ENCODE data around the gene ULBP2. TPM values are rescaled to one million over a fixed set of nuclear protein-coding genes. Genes with fewer than 3 reads are reported as not detected.
A peak's percentile ranks its signal among the peaks of the same experiment; 100 is the strongest.

Gene ULBP2, protein sequence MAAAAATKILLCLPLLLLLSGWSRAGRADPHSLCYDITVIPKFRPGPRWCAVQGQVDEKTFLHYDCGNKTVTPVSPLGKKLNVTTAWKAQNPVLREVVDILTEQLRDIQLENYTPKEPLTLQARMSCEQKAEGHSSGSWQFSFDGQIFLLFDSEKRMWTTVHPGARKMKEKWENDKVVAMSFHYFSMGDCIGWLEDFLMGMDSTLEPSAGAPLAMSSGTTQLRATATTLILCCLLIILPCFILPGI
- total RNA-seq (2021) (2.9 and 4.4 TPM in 2 replicates), Bru-seq, nascent RNA (percentile 21 among the genes with signal in this experiment), BruChase-seq, experiment 1, labeled RNA remaining after a 2-hour chase (percentile 27 among the genes with signal in this experiment), BruChase-seq, experiment 2, labeled RNA remaining after a 6-hour chase (percentile 40 among the genes with signal in this experiment)
- long read RNA-seq, transcript ULBP2-201 (5 exons, 1,349 nt) = major isoform, 11 of 11 reads
- long read RNA-seq, partial matches to known transcripts = 0 of 11 reads
- long read RNA-seq, other reads (novel, unspliced or antisense) = 0 of 11 reads

DNA sequence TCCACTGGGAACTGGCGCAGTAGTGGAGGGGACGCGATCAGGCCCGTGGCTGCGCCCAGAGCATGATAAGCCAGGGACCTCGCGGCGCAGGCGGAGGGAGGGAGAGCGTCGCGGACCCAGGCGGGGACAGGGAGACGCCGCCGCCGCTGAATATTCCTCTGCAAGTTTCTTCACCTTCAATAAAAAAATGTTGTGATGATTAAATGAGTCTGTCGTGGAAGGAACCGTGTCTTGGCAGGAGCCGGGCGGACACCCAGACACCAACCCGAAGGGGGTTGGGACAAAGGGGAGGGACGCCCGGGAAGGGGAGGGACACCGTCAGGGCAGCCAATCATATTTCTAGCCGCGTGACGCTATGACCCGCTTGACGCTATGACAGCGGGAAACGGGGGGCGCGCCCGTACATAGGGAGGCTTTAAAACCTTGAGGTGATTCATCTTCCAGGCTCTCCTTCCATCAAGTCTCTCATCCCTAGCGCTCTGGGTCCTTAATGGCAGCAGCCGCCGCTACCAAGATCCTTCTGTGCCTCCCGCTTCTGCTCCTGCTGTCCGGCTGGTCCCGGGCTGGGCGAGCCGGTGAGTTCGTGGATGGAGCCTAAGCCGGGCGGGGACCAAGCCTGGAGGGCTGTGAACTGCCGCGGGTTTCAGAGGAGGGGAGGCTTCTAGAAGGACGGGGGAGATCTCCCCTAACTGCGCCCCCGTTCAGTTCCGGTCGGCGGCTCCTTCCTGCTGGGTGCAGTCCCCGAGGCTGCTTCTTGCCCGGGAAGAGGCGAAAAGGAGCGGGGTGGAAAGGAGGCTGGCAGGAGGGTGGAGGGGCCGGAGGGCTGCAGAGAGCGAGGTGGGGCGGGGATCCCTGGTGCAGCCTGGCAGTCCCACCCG lies at the start of gene ULBP2:
TSS of gene ULBP2 (plus strand) at position 432 of the 878 bp plus-strand sequence. CDS start at position 491, 59 bp downstream.
- H3K4me1 ChIP-seq (replicated peaks; ENCODE audit: insufficient read depth) = 0 out of 2 replicates have a peak, but pooled peaks cover 5% of the 10 kb centered on the region
- H3K27me3 ChIP-seq (ENCODE audit: insufficient read depth, low read depth) = no peaks in the 10 kb centered on the region
- no peaks in the 10 kb centered on the region; the same call in 1 of the 2 replicates for H3F3A ChIP-seq (ENCODE audit: insufficient read depth, low read depth)
- peak within 1 kb of the TSS; percentile 83 for H3K4me3 ChIP-seq
- TF ChIP-seq, protein P1, sequence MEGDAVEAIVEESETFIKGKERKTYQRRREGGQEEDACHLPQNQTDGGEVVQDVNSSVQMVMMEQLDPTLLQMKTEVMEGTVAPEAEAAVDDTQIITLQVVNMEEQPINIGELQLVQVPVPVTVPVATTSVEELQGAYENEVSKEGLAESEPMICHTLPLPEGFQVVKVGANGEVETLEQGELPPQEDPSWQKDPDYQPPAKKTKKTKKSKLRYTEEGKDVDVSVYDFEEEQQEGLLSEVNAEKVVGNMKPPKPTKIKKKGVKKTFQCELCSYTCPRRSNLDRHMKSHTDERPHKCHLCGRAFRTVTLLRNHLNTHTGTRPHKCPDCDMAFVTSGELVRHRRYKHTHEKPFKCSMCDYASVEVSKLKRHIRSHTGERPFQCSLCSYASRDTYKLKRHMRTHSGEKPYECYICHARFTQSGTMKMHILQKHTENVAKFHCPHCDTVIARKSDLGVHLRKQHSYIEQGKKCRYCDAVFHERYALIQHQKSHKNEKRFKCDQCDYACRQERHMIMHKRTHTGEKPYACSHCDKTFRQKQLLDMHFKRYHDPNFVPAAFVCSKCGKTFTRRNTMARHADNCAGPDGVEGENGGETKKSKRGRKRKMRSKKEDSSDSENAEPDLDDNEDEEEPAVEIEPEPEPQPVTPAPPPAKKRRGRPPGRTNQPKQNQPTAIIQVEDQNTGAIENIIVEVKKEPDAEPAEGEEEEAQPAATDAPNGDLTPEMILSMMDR (conservative IDR thresholded peaks at IDR 0.05) = no peak
- TF ChIP-seq EZH2 (IDR thresholded peaks at IDR 0.05; ENCODE audit: low read depth) = no peak
- DNase-seq = peak; percentile 75 to 78
- BruUV-seq (replicated peaks) = TSS peak; percentile 22
- no peaks in the 10 kb centered on the region for H4K20me1 ChIP-seq (ENCODE audit: insufficient read depth)
- CTCF ChIA-PET = no interaction called here
- no peak within 1 kb of the TSS for H3K27ac ChIP-seq
- POLR2A ChIA-PET (ENCODE audit: unreplicated experiment) = no interaction called here
- no peaks in the 10 kb centered on the region for H3K9me2 ChIP-seq (ENCODE audit: insufficient read depth)
- no peaks in the 10 kb centered on the region for H3K79me2 ChIP-seq (ENCODE audit: low read depth)
- H2AFZ ChIP-seq = peak within 1 kb of the TSS; percentile 94
- intact Hi-C loops (cut with micrococcal nuclease; ENCODE audit: unreplicated experiment) = no loop called here
- H3K9me3 ChIP-seq (ENCODE audit: insufficient read depth, low read depth) = no peaks in the 10 kb centered on the region
- no peaks in the 10 kb centered on the region for H3K36me3 ChIP-seq (ENCODE audit: low read depth)
- peak within 1 kb of the TSS; percentile 91 for H3K4me2 ChIP-seq

DNA sequence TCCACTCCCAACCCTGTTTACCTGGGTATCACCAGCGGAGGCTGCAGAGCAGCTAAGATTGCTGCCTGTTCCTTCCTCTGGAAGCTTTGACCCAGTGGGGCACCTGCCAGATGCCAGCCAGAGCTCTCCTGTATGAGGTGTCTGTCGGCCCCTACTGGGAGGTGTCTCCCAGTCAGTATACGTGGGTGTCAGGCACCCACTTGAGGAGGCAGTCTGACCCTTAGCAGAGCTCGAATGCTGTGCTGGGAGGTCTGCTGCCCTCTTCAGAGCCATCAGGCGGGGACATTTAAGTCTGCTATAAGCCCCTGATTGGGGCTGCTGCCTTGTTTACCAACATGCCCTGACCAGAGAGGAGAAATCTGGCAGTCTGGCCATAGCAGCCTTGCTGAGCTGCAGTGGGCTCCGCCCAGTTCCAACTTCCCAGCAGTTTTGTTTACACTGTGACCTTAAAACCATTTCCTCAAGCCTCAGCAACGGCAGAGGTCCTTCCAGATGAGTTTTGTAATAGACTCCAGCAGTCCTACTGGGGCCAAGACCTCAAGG lies 46.7 kb upstream of the ULBP2 start:
- Histone ChIP-seq H3K9me2 (ENCODE audit: insufficient read depth) (no peaks in the 10 kb centered on the region), H3K9me3 (ENCODE audit: insufficient read depth, low read depth) (no peaks in the 10 kb centered on the region), H3K36me3 (ENCODE audit: low read depth) (no peaks in the 10 kb centered on the region), H3K4me3 (peak overlapping the region; percentile 36; the same call in 1 of the 2 replicates), H3K27me3 (ENCODE audit: insufficient read depth, low read depth) (no peaks in the 10 kb centered on the region), H2AFZ (peak overlapping the region; percentile 73; the same call in 1 of the 2 replicates), H3K27ac (peak overlapping the region; percentile 75), H3K4me1 (replicated peaks; ENCODE audit: insufficient read depth) (peaks cover 50% of the 10 kb centered on the region), H3K4me2 (peak overlapping the region; percentile 70), H3F3A (ENCODE audit: insufficient read depth, low read depth) (peaks cover 17% of the 10 kb centered on the region; the same call in 1 of the 2 replicates), H3K79me2 (ENCODE audit: low read depth) (no peaks in the 10 kb centered on the region), H4K20me1 (ENCODE audit: insufficient read depth) (no peaks in the 10 kb centered on the region)
- POLR2A ChIA-PET (ENCODE audit: unreplicated experiment) = no interaction called here
- DNase-seq = peak; percentile 58 to 80
- intact Hi-C loops (cut with micrococcal nuclease; ENCODE audit: unreplicated experiment) = no loop called here
- no TSS peak for BruUV-seq (replicated peaks)
- CTCF ChIA-PET = interaction anchor here (0.6 to 1.2 kb wide), 3 partner anchors 9 to 54 kb away, joined by 3 read pairs; no protein-coding TSS in a partner anchor
- TF ChIP-seq, protein P1 (conservative IDR thresholded peaks at IDR 0.05) = peak; percentile 36; the same call in 1 of the 2 replicates
- no peak for TF ChIP-seq EZH2 (IDR thresholded peaks at IDR 0.05; ENCODE audit: low read depth)

Measured in PC-9 (cell line).